Gastroesophageal sphincter (tissue), 4 donors: ENCODE measurements around the gene FCN1. TPM values are rescaled to one million over a fixed set of nuclear protein-coding genes. Genes with fewer than 3 reads are reported as not detected.

Experiments
- ATAC-seq: fragments of 150-250 bp; one replicate; pipeline ENCODE4 v1.9.1; 2016; ENCODE audit warnings: mild to moderate bottlenecking, moderate library complexity
- H3K27ac ChIP-seq, 4 donors: fragments of 200-600 bp; sonication (generic) in 3 of 4; 1 replicate in 3 of 4; 2 replicates in 1 of 4; pipeline ENCODE4 v1.5.1; 2016 to 2019
- H3K27me3 ChIP-seq: fragments of 200-600 bp; sonication (generic); one replicate; pipeline ENCODE4 v1.5.1; 2019
- H3K36me3 ChIP-seq, 2 donors: fragments of 200-600 bp; sonication (generic); one replicate each; pipeline ENCODE4 v1.5.1; 2019; ENCODE audit warnings: control low read depth in 1 of 2
- H3K4me1 ChIP-seq, 3 donors: fragments of 200-600 bp; sonication (generic); 1 replicate in 2 of 3; 2 replicates in 1 of 3; pipeline ENCODE4 v1.5.1; 2016 to 2019; ENCODE audit warnings: control low read depth in 2 of 3
- H3K4me3 ChIP-seq, 2 donors: fragments of 200-600 bp; sonication (generic); one replicate each; pipeline ENCODE4 v1.5.1; 2019; ENCODE audit warnings: mild to moderate bottlenecking in 1 of 2, moderate library complexity in 1 of 2
- H3K9me3 ChIP-seq, 3 donors: fragments of 200-600 bp; sonication (generic); one replicate each; pipeline ENCODE4 v1.5.1; 2017 to 2019; ENCODE audit warnings: control low read depth in 2 of 3
- CTCF ChIP-seq, 4 experiments: fragments of 200-600 bp in 2 of 4; fragments of 450-650 bp in 2 of 4; sonication (generic) in 1 of 4; IDR thresholded peaks; one replicate each; pipeline ENCODE4 v1.5.1; 2017 to 2019; ENCODE audit warnings: antibody characterized with exemption in 4 of 4, mild to moderate bottlenecking in 2 of 4, moderate library complexity in 2 of 4
- EP300 ChIP-seq: sonication (generic); formaldehyde crosslinking; IDR thresholded peaks from one replicate; pipeline ENCODE4 v1.6.1; 2017; ENCODE audit warnings: antibody characterized with exemption, mild to moderate bottlenecking
- POLR2A ChIP-seq, 2 donors: fragments of 450-650 bp; IDR thresholded peaks; one replicate each; pipeline ENCODE4 v1.6.1; 2017; ENCODE audit warnings: antibody characterized with exemption in 2 of 2, mild to moderate bottlenecking in 2 of 2, moderate library complexity in 1 of 2
- POLR2AphosphoS5 ChIP-seq: sonication (generic); formaldehyde crosslinking; IDR thresholded peaks from one replicate; pipeline ENCODE4 v1.6.1; 2017; ENCODE audit warnings: antibody characterized with exemption
- WGBS, 2 donors: methylation state at CpG; one replicate each; pipeline ENCODE4 v1.1.5; 2018; ENCODE audit warnings: low coverage in 1 of 2; 5-methylcytosine and 5-hydroxymethylcytosine counted together
- total RNA-seq, 4 donors: library from RNA; depleted of rRNA; stranded (reverse); fragments of >200 nt; gene quantifications; one replicate each; pipeline ENCODE4 v1.1.0, GENCODE V29; 2016

FCN1 gene
- total RNA-seq, 4 donors from 2014 or later = 0.31 to 9.4 (median 3.2) TPM

GRCh38 chr9:134892221-134892620 is 25.5 kb downstream of the FCN1 start:
- Histone ChIP-seq H3K4me1 (peaks cover 0 to 22% (median 13%) of the 10 kb centered on the region in 3 donors), H3K9me3 (peaks cover 0 to 9% (median 0%) of the 10 kb centered on the region in 3 donors), H3K4me3 (no peak overlapping the region), H3K36me3 (no peaks in the 10 kb centered on the region), H3K27me3 (peaks cover 24% of the 10 kb centered on the region), H3K27ac (no peak overlapping the region)
- no peak for ATAC-seq
- 60% methylated on average over 2 of the region's 6 CpGs; no CpG with 5 or more reads in 1 of the 2 donors for WGBS, 2 donors
- no peak for TF ChIP-seq EP300
- TF ChIP-seq POLR2A (IDR thresholded peaks at IDR 0.05) = no peak
- no peak for TF ChIP-seq CTCF (IDR thresholded peaks at IDR 0.05)
- no peak for TF ChIP-seq POLR2AphosphoS5

- Histone ChIP-seq H3K36me3 (no peaks in the 10 kb centered on the region), H3K4me1 (peaks cover 0 to 17% (median 10%) of the 10 kb centered on the region in 3 donors), H3K27ac (no peak overlapping the region), H3K9me3 (peaks cover 0 to 9% (median 0%) of the 10 kb centered on the region in 3 donors), H3K27me3 (peaks cover 27% of the 10 kb centered on the region), H3K4me3 (no peak overlapping the region)
- no peak for ATAC-seq
- 94% methylated on average over 3 of the region's 5 CpGs; no CpG with 5 or more reads in 1 of the 2 donors for WGBS, 2 donors
- no peak for TF ChIP-seq POLR2A (IDR thresholded peaks at IDR 0.05)
- TF ChIP-seq POLR2AphosphoS5 = no peak
- no peak for TF ChIP-seq CTCF (IDR thresholded peaks at IDR 0.05)
- no peak for TF ChIP-seq EP300
Observed at GRCh38 chr9:134891713-134892112, 26.0 kb downstream of the FCN1 start.

DNA sequence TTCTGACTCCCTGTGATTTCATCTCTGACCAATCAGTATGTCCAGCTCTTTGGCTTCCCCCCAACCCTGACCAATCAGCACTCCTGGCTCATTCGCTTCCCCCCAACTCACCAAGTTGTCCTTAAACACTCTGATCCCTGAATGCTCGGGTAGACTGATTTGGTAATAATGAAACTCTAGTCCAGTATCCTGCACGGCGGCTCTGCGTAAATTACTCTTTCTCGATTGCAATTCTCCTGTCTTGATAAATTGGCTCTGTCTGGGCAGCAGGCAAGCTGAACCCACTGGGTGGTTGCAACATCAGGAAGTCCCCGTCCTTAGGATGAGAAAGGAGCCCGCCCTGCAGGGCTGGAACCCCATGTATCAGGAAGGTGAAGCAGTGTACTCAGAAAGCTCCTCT is 26.7 kb downstream of the FCN1 start:
- H3K4me1 ChIP-seq = peaks cover 0 to 10% (median 5%) of the 10 kb centered on the region in 3 donors
- no peak for ATAC-seq
- WGBS, 2 donors = 66 to 84% methylated on average over 2 to 6 of the region's 8 CpGs

DNA sequence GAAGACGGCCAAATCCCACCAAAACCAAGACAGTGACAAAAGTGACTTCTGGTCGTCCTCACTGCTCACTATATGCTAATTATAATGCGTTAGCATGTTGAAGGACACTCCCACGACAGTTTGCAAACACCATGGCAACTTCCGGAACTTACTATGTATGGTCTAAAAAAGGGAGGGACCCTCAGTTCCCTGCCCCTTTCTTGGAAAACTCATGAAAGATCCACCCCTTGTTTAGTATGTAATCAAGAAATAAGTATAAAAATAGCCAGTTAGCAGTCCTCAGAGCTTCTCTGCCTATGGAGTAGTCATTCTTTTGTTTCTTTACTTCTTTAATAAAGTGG is 27.6 kb downstream of the FCN1 start:
- TF ChIP-seq CTCF (IDR thresholded peaks at IDR 0.05) = no peak
- TF ChIP-seq POLR2AphosphoS5 = no peak
- TF ChIP-seq EP300 = no peak
- TF ChIP-seq POLR2A (IDR thresholded peaks at IDR 0.05) = no peak
- Histone ChIP-seq H3K36me3 (no peaks in the 10 kb centered on the region), H3K9me3 (peaks cover 0 to 8% (median 0%) of the 10 kb centered on the region in 3 donors), H3K4me1 (peaks cover 0 to under 1% (median 0%) of the 10 kb centered on the region in 3 donors), H3K27ac (no peak overlapping the region), H3K4me3 (no peak overlapping the region), H3K27me3 (peaks cover 24% of the 10 kb centered on the region)
- WGBS, 2 donors = 69 to 77% methylated on average over 2 to 5 of the region's 5 CpGs
- ATAC-seq = no peak

More for the DNA sequence above, 26.7 kb downstream of the FCN1 start:
- Histone ChIP-seq H3K9me3 (peaks cover 0 to 9% (median 0%) of the 10 kb centered on the region in 3 donors), H3K36me3 (no peaks in the 10 kb centered on the region), H3K27ac (no peak overlapping the region), H3K27me3 (peaks cover 24% of the 10 kb centered on the region), H3K4me3 (no peak overlapping the region)
- TF ChIP-seq EP300 = no peak
- TF ChIP-seq POLR2AphosphoS5 = no peak
- no peak for TF ChIP-seq POLR2A (IDR thresholded peaks at IDR 0.05)
- TF ChIP-seq CTCF (IDR thresholded peaks at IDR 0.05) = no peak

DNA sequence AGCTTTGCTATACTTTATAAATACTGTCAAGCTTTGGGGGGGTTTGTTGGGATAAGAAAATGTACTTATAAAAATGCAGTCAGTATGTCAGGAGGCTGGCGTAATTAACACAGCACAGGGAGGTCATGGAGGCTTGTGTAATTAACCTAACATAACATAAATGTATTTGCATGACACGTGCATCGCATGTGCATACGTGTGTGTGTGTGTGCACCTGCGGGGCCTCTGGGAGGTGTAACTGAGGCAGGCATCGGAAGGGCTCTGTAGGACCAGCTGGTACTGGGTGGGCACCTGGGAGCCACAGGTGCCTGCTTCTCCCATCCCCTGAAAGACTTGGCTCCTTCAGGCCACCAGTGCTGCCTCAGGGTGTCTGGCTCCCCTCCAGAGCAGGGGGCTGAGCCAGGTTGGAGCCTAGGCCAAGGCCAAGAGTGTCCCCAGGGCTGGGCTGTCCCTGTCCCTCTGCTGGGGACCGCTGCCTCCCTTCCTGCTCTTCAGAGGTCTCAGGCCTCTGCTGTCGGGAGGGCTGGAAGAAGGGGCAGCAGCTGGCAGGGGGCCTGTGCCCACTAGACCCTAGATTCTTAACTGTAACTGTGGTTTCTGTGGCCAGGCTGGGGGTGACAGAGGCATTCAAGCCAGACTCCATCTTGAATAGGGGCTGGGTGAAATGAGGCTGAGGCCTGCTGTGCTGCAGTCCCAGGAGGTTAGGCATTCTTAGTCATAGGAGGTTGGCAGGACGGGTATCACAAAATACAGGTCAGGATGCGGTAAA is 28.1 kb downstream of the FCN1 start:
- Histone ChIP-seq H3K36me3 (no peaks in the 10 kb centered on the region), H3K27me3 (peaks cover 24% of the 10 kb centered on the region), H3K9me3 (peaks cover 0 to 3% (median 0%) of the 10 kb centered on the region in 3 donors), H3K27ac (no peak overlapping the region), H3K4me3 (no peak overlapping the region), H3K4me1 (no peaks in the 10 kb centered on the region)
- TF ChIP-seq EP300 (no peak), CTCF (IDR thresholded peaks at IDR 0.05) (no peak), POLR2A (IDR thresholded peaks at IDR 0.05) (no peak), POLR2AphosphoS5 (no peak)
- 88 to 100% methylated on average over 1 to 6 of the region's 10 CpGs for WGBS, 2 donors
- no peak for ATAC-seq
